Peyer's patch (tissue), 4 donors: ENCODE measurements around the gene TFIP11.

Source experiments
- CTCF ChIP-seq, 6 experiments: fragments of 450-650 bp in 4 of 6; fragments of 200-600 bp in 2 of 6; sonication (generic) in 1 of 6; IDR thresholded peaks; one replicate each; pipeline ENCODE4 v1.5.1; 2017 to 2019; ENCODE audit warnings: antibody characterized with exemption in 6 of 6, mild to moderate bottlenecking in 3 of 6, moderate library complexity in 1 of 6
- POLR2A ChIP-seq, 2 donors: fragments of 450-650 bp; IDR thresholded peaks; one replicate each; pipeline ENCODE4 v1.5.1; 2017; ENCODE audit warnings: antibody characterized with exemption in 2 of 2, mild to moderate bottlenecking in 2 of 2, moderate library complexity in 2 of 2

GRCh38 chr22:26485013-26485412 is 27.3 kb downstream of the TFIP11 start:
- no peak for TF ChIP-seq CTCF (IDR thresholded peaks at IDR 0.05)
- no peak for TF ChIP-seq POLR2A (IDR thresholded peaks at IDR 0.05)
